Body of pancreas (tissue), 4 donors: ENCODE measurements around the gene CCDC146.

ENCODE experiments used
- CTCF ChIP-seq, 7 experiments: fragments of 450-650 bp in 4 of 7; fragments of 200-600 bp in 3 of 7; sonication (generic) in 3 of 7; IDR thresholded peaks; one replicate each; pipeline ENCODE4 v1.5.1; 2016 to 2019; ENCODE audit warnings: antibody characterized with exemption in 7 of 7
- POLR2A ChIP-seq, 3 donors: fragments of 450-650 bp; IDR thresholded peaks; one replicate each; pipeline ENCODE4 v1.6.1; 2016; ENCODE audit warnings: antibody characterized with exemption in 3 of 3, mild to moderate bottlenecking in 2 of 3

GRCh38 chr7:77321300-77321699, 198.9 kb downstream of the CCDC146 start:
- no peak for TF ChIP-seq CTCF (IDR thresholded peaks at IDR 0.05)
- no peak for TF ChIP-seq POLR2A (IDR thresholded peaks at IDR 0.05)
